ENCODE results near the gene MLST8.
"Not testable (repeated sequence)": the region's sequence is repeated elsewhere in the genome, so short reads cannot be mapped to it uniquely, and the experiment has no call there.

The MLST8 gene

GRCh38 chr16:2250652-2251295 is 45.5 kb downstream of the MLST8 start:
- DNase-seq: peak in 1 of 3 donors; percentile 26

- peak; percentile 96 to 99 (median 97) for DNase-seq
Observed at GRCh38 chr16:2251296-2252111, 46.2 kb downstream of the MLST8 start, which contains the start of gene ECI1. Gene ECI1 (minus strand): TSS chr16:2251587. CDS start chr16:2251566, 21 bp downstream.

- DNase-seq: no peak
Observed at GRCh38 chr16:2252806-2253148, 47.5 kb downstream of the MLST8 start.

- no peak for DNase-seq
Observed at GRCh38 chr16:2253293-2253692, 48.0 kb downstream of the MLST8 start.

- no peak for DNase-seq
Observed at GRCh38 chr16:2256531-2257140, 51.4 kb downstream of the MLST8 start.

GRCh38 chr16:2257726-2258125 is 52.5 kb downstream of the MLST8 start:
- DNase-seq: no peak

- DNase-seq: not testable (repeated sequence)
Observed at GRCh38 chr16:2258530-2258929, 53.3 kb downstream of the MLST8 start.
